Karpas-422 (cell line): ENCODE data around the gene PPM1L. TPM values are rescaled to one million over a fixed set of nuclear protein-coding genes. Genes with fewer than 3 reads are reported as not detected.
"Not testable (repeated sequence)": the region's sequence is repeated elsewhere in the genome, so short reads cannot be mapped to it uniquely, and the experiment has no call there.

Experiments used
- DNase-seq: peaks from one replicate; pipeline ENCODE4 v3.0.0-alpha.2; 2015
- H2AFZ ChIP-seq: fragments of 200-600 bp; sonication (generic); 2 replicates; pipeline ENCODE4 v1.6.1; 2014; ENCODE audit warnings: antibody characterized with exemption, low read length, mixed read lengths
- H3K27ac ChIP-seq: fragments of 200-600 bp; sonication (generic); 2 replicates; pipeline ENCODE4 v1.5.1; 2014; ENCODE audit warnings: mild to moderate bottlenecking, low read length, moderate library complexity
- H3K27me3 ChIP-seq: fragments of 200-600 bp; sonication (generic); 2 replicates; pipeline ENCODE4 v1.6.1; 2014; ENCODE audit warnings: low read length, mixed read lengths
- H3K36me3 ChIP-seq: fragments of 200-600 bp; sonication (generic); 2 replicates; pipeline ENCODE4 v1.6.1; 2014; ENCODE audit warnings: low read length, mixed read lengths; ENCODE audit not compliant: insufficient read depth
- H3K4me1 ChIP-seq: fragments of 200-600 bp; sonication (generic); 2 replicates; pipeline ENCODE4 v1.6.1; 2014; ENCODE audit warnings: mild to moderate bottlenecking, low read length, mixed read lengths
- H3K4me2 ChIP-seq: fragments of 200-600 bp; sonication (generic); 2 replicates; pipeline ENCODE4 v1.6.1; 2014; ENCODE audit warnings: low read length, low read depth, mild to moderate bottlenecking; ENCODE audit not compliant: poor library complexity, severe bottlenecking
- H3K4me3 ChIP-seq: fragments of 200-600 bp; sonication (generic); 2 replicates; pipeline ENCODE4 v1.5.1; 2014; ENCODE audit warnings: mild to moderate bottlenecking, antibody characterized with exemption, low read length, mixed read lengths
- H3K79me2 ChIP-seq: fragments of 200-600 bp; sonication (generic); 2 replicates; pipeline ENCODE4 v1.6.1; 2014; ENCODE audit warnings: mild to moderate bottlenecking, low read length, mixed read lengths
- H3K9ac ChIP-seq: fragments of 200-600 bp; sonication (generic); 2 replicates; pipeline ENCODE4 v1.6.0; 2014; ENCODE audit warnings: low read length
- H3K9me2 ChIP-seq: fragments of 200-600 bp; sonication (generic), shearing (Covaris generic); replicated peaks from 2 replicates; pipeline ENCODE4 v1.6.0; 2014; ENCODE audit warnings: mild to moderate bottlenecking, low read length, moderate library complexity; ENCODE audit not compliant: insufficient read depth
- H3K9me3 ChIP-seq: fragments of 300-700, 200-600 bp; sonication (generic); 2 replicates; pipeline ENCODE4 v1.6.1; 2014; ENCODE audit warnings: low read length, mixed read lengths
- H4K20me1 ChIP-seq: fragments of 200-600 bp; sonication (generic); 2 replicates; pipeline ENCODE4 v1.6.1; 2014; ENCODE audit warnings: mild to moderate bottlenecking, antibody characterized with exemption, low read length, low read depth; ENCODE audit not compliant: insufficient read depth
- total RNA-seq: library from RNA; depleted of rRNA; stranded (reverse); fragments of >200 nt; shearing (Covaris generic); gene quantifications from 2 replicates; pipeline ENCODE4 v1.2.3, GENCODE V29; 2014; ENCODE audit warnings: low replicate concordance

Gene PPM1L
- total RNA-seq, 1 experiment from 2014 or later, result 1.8 TPM

DNA sequence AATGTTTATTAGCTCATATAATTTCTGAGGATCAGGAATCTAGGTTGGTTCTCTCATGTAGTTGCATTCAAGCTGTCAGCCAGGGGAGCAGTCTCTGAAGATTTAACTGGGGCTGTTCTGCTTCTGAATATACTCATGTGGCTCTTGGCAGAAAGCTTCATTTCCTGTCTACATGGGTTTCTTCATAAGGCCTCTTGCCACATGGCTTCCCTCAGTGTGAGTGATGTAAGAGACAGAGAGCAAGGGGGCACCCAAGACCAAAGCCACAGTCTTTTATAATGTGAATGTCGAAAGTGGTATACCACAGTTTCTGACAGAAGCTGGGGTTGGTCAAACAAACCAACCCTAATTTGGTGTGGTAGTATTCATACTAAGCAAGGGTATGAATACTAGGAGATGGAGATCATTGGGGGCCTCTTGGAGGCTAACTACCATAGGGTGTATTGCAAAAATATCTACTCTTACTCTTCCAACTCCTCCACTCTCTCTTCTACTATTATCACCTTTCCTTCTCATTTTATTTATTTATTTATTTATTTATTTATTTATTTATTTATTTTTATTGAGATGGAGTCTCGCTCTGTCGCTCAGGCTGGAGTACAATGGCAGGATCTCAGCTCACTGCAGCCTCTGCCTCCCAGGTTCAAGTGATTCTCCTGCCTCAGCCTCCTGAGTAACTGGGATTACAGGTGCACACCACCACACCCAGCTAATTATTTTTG is 225.3 kb downstream of the PPM1L start:
- Histone ChIP-seq H2AFZ (no peak overlapping the region), H4K20me1 (no peaks in the 10 kb centered on the region), H3K4me1 (no peaks in the 10 kb centered on the region), H3K36me3 (no peaks in the 10 kb centered on the region), H3K27ac (no peak overlapping the region), H3K79me2 (no peaks in the 10 kb centered on the region), H3K9me2 (0 out of 2 replicates have a peak, but pooled peaks cover 3% of the 10 kb centered on the region), H3K27me3 (no peaks in the 10 kb centered on the region), H3K4me3 (no peak overlapping the region), H3K4me2 (no peak overlapping the region), H3K9ac (no peak overlapping the region), H3K9me3 (no peaks in the 10 kb centered on the region)
- no peak for DNase-seq

GRCh38 chr3:160982491-160982890 is 226.5 kb downstream of the PPM1L start:
- Histone ChIP-seq H3K79me2 (no peaks in the 10 kb centered on the region), H3K27ac (no peak overlapping the region), H3K4me1 (no peaks in the 10 kb centered on the region), H3K9me2 (0 out of 2 replicates have a peak, but pooled peaks cover 3% of the 10 kb centered on the region), H3K9me3 (no peaks in the 10 kb centered on the region), H3K4me3 (no peak overlapping the region), H3K36me3 (no peaks in the 10 kb centered on the region), H3K4me2 (no peak overlapping the region), H3K27me3 (no peaks in the 10 kb centered on the region), H4K20me1 (no peaks in the 10 kb centered on the region), H2AFZ (no peak overlapping the region), H3K9ac (no peak overlapping the region)
- no peak for DNase-seq

DNA sequence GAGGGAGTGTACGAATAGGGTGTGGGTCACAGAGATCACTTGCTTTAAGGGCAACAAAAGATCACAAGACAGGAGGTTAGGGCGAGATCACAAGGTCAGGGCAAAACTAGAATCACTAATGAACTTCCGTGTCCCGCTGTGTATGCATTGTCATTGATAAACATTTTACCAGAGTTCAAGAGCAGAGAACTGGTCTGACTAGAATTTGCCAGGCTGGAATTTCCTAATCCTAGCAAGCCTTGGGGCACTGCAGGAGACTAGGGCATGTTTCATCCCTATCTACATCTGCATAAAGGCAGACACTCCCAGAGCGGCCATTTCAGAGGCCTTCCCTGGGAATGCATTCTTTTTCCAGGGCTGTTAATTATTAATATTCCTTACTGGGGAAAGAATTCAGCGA is 227.9 kb downstream of the PPM1L start:
- H3K9me2 ChIP-seq, H3K9ac ChIP-seq, H2AFZ ChIP-seq, H3K79me2 ChIP-seq, H3K4me1 ChIP-seq, H3K27ac ChIP-seq, H3K9me3 ChIP-seq, H4K20me1 ChIP-seq, DNase-seq, H3K36me3 ChIP-seq, H3K4me2 ChIP-seq, H3K27me3 ChIP-seq, H3K4me3 ChIP-seq: not testable (repeated sequence)

- no peaks in the 10 kb centered on the region for H3K36me3 ChIP-seq
- no peaks in the 10 kb centered on the region for H3K4me1 ChIP-seq
- H4K20me1 ChIP-seq, result no peaks in the 10 kb centered on the region
- H3K9me2 ChIP-seq, result 0 out of 2 replicates have a peak, but pooled peaks cover 3% of the 10 kb centered on the region
- H2AFZ ChIP-seq, result no peak overlapping the region
- no peaks in the 10 kb centered on the region for H3K27me3 ChIP-seq
- H3K79me2 ChIP-seq, result no peaks in the 10 kb centered on the region
- H3K4me3 ChIP-seq, result no peak overlapping the region
- H3K9ac ChIP-seq, result no peak overlapping the region
- DNase-seq, result no peak
- no peak overlapping the region for H3K27ac ChIP-seq
- H3K9me3 ChIP-seq, result no peaks in the 10 kb centered on the region
- no peak overlapping the region for H3K4me2 ChIP-seq
Measured at GRCh38 chr3:160986069-160986468, 230.0 kb downstream of the PPM1L start.

DNA sequence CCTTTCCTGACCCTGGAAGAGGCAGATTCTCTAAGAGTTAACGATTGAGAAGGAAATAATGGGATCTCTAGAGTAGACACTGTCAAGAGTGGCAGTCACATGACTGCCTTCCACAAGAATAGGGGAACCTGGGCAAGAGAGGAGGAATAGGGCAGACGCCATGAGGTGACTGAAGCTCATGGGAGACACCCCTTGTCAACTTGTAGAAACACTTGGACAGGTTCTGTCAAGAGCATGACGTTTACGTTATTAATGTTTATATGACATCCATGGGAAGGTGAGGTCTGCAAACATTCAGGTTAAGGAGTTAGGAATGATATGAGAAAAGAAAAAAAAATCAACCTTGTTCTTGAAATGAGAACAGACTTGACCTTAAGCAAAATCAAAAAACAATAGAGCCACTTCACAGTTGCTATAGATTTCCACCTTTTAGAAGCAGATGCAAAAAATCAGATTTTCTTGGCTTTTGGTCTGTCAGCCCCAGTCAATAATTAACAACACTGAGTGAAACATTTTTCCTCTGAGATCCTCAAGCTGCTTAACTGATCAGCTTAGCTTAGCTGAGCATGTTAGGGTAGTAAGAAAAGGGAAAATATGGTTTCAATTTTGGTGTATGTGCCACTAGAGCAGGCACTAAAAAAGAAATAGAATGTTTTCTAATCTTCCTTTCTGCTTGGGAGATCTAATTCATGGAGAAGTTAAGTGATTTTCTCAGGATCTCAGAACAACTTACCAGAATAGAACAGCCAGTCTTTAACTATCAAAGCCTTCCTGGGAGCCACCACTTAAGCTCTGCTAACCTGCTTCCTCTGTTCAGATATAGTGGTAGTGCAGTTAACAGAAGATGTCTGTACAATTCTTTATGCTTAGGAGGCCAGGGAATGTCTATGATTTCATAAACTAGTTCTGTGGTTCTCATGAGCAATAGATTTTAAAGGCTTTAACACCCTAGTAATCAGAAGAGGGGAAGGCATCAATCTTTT is 232.2 kb downstream of the PPM1L start:
- Histone ChIP-seq H2AFZ (no peak overlapping the region), H3K4me3 (no peak overlapping the region), H3K27me3 (no peaks in the 10 kb centered on the region), H3K4me1 (no peaks in the 10 kb centered on the region), H3K79me2 (no peaks in the 10 kb centered on the region), H3K36me3 (no peaks in the 10 kb centered on the region), H3K4me2 (no peak overlapping the region), H3K9me3 (no peaks in the 10 kb centered on the region), H3K9me2 (0 out of 2 replicates have a peak, but pooled peaks cover 3% of the 10 kb centered on the region), H3K9ac (no peak overlapping the region), H4K20me1 (no peaks in the 10 kb centered on the region), H3K27ac (no peak overlapping the region)
- DNase-seq, result no peak

GRCh38 chr3:160990446-160990845 is 234.4 kb downstream of the PPM1L start:
- no peaks in the 10 kb centered on the region for H3K4me1 ChIP-seq
- no peak overlapping the region for H3K4me3 ChIP-seq
- H3K4me2 ChIP-seq, result no peak overlapping the region
- no peak overlapping the region for H2AFZ ChIP-seq
- H3K9ac ChIP-seq, result no peak overlapping the region
- no peaks in the 10 kb centered on the region for H4K20me1 ChIP-seq
- no peaks in the 10 kb centered on the region for H3K9me2 ChIP-seq
- no peaks in the 10 kb centered on the region for H3K9me3 ChIP-seq
- H3K27ac ChIP-seq, result no peak overlapping the region
- no peak for DNase-seq
- no peaks in the 10 kb centered on the region for H3K27me3 ChIP-seq
- no peaks in the 10 kb centered on the region for H3K36me3 ChIP-seq
- no peaks in the 10 kb centered on the region for H3K79me2 ChIP-seq

- Histone ChIP-seq H2AFZ (no peak overlapping the region), H3K4me1 (no peaks in the 10 kb centered on the region), H3K9me3 (no peaks in the 10 kb centered on the region), H3K4me2 (no peak overlapping the region), H3K4me3 (no peak overlapping the region), H3K27me3 (no peaks in the 10 kb centered on the region), H3K9me2 (no peaks in the 10 kb centered on the region), H3K27ac (no peak overlapping the region), H4K20me1 (no peaks in the 10 kb centered on the region), H3K9ac (no peak overlapping the region), H3K79me2 (no peaks in the 10 kb centered on the region), H3K36me3 (no peaks in the 10 kb centered on the region)
- no peak for DNase-seq
Measured at GRCh38 chr3:160992712-160993111, 236.7 kb downstream of the PPM1L start.

DNA sequence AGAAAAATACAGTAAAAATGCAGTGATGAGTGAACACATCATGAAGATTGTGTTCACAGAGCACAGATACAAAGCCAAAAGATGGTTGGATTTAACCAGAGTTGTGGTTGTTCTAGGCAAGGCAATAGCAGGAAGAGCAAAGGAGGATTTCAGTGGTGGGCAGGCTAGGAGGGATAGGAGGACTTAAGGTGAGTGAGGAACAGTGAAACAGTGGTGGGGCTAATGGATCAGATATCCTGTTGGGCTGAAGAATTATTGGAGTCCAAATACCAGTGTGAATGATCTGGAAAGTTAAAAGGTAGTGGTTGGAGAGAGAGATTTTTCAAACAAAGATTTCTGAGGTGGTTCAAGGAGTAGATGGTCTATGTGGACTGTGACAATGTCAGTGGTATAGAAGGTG is 240.8 kb downstream of the PPM1L start:
- H3K4me3 ChIP-seq, result no peak overlapping the region
- H3K27me3 ChIP-seq, result no peaks in the 10 kb centered on the region
- H3K79me2 ChIP-seq, result no peaks in the 10 kb centered on the region
- H3K27ac ChIP-seq, result no peak overlapping the region
- H3K4me2 ChIP-seq, result no peak overlapping the region
- no peak overlapping the region for H2AFZ ChIP-seq
- H3K9me2 ChIP-seq, result no peaks in the 10 kb centered on the region
- no peaks in the 10 kb centered on the region for H3K9me3 ChIP-seq
- DNase-seq, result no peak
- no peaks in the 10 kb centered on the region for H3K4me1 ChIP-seq
- H3K9ac ChIP-seq, result no peak overlapping the region
- no peaks in the 10 kb centered on the region for H3K36me3 ChIP-seq
- no peaks in the 10 kb centered on the region for H4K20me1 ChIP-seq
